ENCODE data around the gene PTMA.
A peak's percentile ranks its signal among the peaks of the same experiment; 100 is the strongest.

Gene PTMA

GRCh38 chr2:231674587-231675338 is 33.6 kb upstream of the PTMA start:
- H3K4me3 ChIP-seq (ENCODE audit: low read depth in 1 of 5, low read length in 5 of 5) = peak overlapping the region in 1 of 5 donors; percentile 6
- no peaks in the 10 kb centered on the region for H3K36me3 ChIP-seq (ENCODE audit: control insufficient read depth in 5 of 5, insufficient read depth in 5 of 5, low read length in 5 of 5)
- H3K27me3 ChIP-seq (ENCODE audit: control insufficient read depth in 5 of 5, insufficient read depth in 4 of 5, low read length in 5 of 5) = no peaks in the 10 kb centered on the region
- H3K9me3 ChIP-seq (ENCODE audit: control insufficient read depth in 5 of 5, low read length in 5 of 5) = no peaks in the 10 kb centered on the region
- peaks cover 0 to 50% (median 39%) of the 10 kb centered on the region in 5 donors for H3K4me1 ChIP-seq (ENCODE audit: control insufficient read depth in 5 of 5, insufficient read depth in 5 of 5, low read length in 5 of 5)
- peak overlapping the region in 3 of 5 donors; percentile 44 to 69 (median 62) for H3K9ac ChIP-seq (ENCODE audit: low read length in 5 of 5)
- peak overlapping the region; percentile 71 for H3K27ac ChIP-seq (ENCODE audit: low read depth, low read length)

- Histone ChIP-seq H3K27me3 (ENCODE audit: control insufficient read depth in 5 of 5, insufficient read depth in 4 of 5, low read length in 5 of 5) (no peaks in the 10 kb centered on the region), H3K4me1 (ENCODE audit: control insufficient read depth in 5 of 5, insufficient read depth in 5 of 5, low read length in 5 of 5) (peaks cover 0 to 52% (median 47%) of the 10 kb centered on the region in 5 donors), H3K9ac (ENCODE audit: low read length in 5 of 5) (no peak overlapping the region), H3K27ac (ENCODE audit: low read depth, low read length) (no peak overlapping the region), H3K36me3 (ENCODE audit: control insufficient read depth in 5 of 5, insufficient read depth in 5 of 5, low read length in 5 of 5) (no peaks in the 10 kb centered on the region), H3K9me3 (ENCODE audit: control insufficient read depth in 5 of 5, low read length in 5 of 5) (no peaks in the 10 kb centered on the region), H3K4me3 (ENCODE audit: low read depth in 1 of 5, low read length in 5 of 5) (no peak overlapping the region)
Observed at GRCh38 chr2:231676243-231676642, 32.1 kb upstream of the PTMA start.

GRCh38 chr2:231677632-231678104 is 30.7 kb upstream of the PTMA start:
- H3K27ac ChIP-seq (ENCODE audit: low read depth, low read length) = no peak overlapping the region
- H3K36me3 ChIP-seq (ENCODE audit: control insufficient read depth in 5 of 5, insufficient read depth in 5 of 5, low read length in 5 of 5) = no peaks in the 10 kb centered on the region
- H3K9me3 ChIP-seq (ENCODE audit: control insufficient read depth in 5 of 5, low read length in 5 of 5) = no peaks in the 10 kb centered on the region
- H3K9ac ChIP-seq (ENCODE audit: low read length in 5 of 5) = no peak overlapping the region
- H3K4me3 ChIP-seq (ENCODE audit: low read depth in 1 of 5, low read length in 5 of 5) = no peak overlapping the region
- no peaks in the 10 kb centered on the region for H3K27me3 ChIP-seq (ENCODE audit: control insufficient read depth in 5 of 5, insufficient read depth in 4 of 5, low read length in 5 of 5)
- H3K4me1 ChIP-seq (ENCODE audit: control insufficient read depth in 5 of 5, insufficient read depth in 5 of 5, low read length in 5 of 5) = peaks cover 0 to 44% (median 40%) of the 10 kb centered on the region in 5 donors

- H3K9me3 ChIP-seq (ENCODE audit: control insufficient read depth in 5 of 5, low read length in 5 of 5) = no peaks in the 10 kb centered on the region
- H3K27ac ChIP-seq (ENCODE audit: low read depth, low read length) = peak overlapping the region; percentile 60
- H3K36me3 ChIP-seq (ENCODE audit: control insufficient read depth in 5 of 5, insufficient read depth in 5 of 5, low read length in 5 of 5) = no peaks in the 10 kb centered on the region
- H3K4me1 ChIP-seq (ENCODE audit: control insufficient read depth in 5 of 5, insufficient read depth in 5 of 5, low read length in 5 of 5) = peaks cover 0 to 24% (median 19%) of the 10 kb centered on the region in 5 donors
- H3K4me3 ChIP-seq (ENCODE audit: low read depth in 1 of 5, low read length in 5 of 5) = peak overlapping the region in 1 of 5 donors; percentile 63
- H3K9ac ChIP-seq (ENCODE audit: low read length in 5 of 5) = peak overlapping the region in 2 of 5 donors; percentile 30 to 52
- H3K27me3 ChIP-seq (ENCODE audit: control insufficient read depth in 5 of 5, insufficient read depth in 4 of 5, low read length in 5 of 5) = no peaks in the 10 kb centered on the region
Observed at GRCh38 chr2:231679908-231680284, 28.4 kb upstream of the PTMA start.

GRCh38 chr2:231680285-231680991 is 27.9 kb upstream of the PTMA start:
- H3K9me3 ChIP-seq (ENCODE audit: control insufficient read depth in 5 of 5, low read length in 5 of 5) = no peaks in the 10 kb centered on the region
- H3K4me1 ChIP-seq (ENCODE audit: control insufficient read depth in 5 of 5, insufficient read depth in 5 of 5, low read length in 5 of 5) = peaks cover 0 to 21% (median 14%) of the 10 kb centered on the region in 5 donors
- H3K4me3 ChIP-seq (ENCODE audit: low read depth in 1 of 5, low read length in 5 of 5) = peak overlapping the region in 4 of 5 donors; percentile 30 to 63 (median 53)
- H3K27ac ChIP-seq (ENCODE audit: low read depth, low read length) = peak overlapping the region; percentile 60
- H3K27me3 ChIP-seq (ENCODE audit: control insufficient read depth in 5 of 5, insufficient read depth in 4 of 5, low read length in 5 of 5) = no peaks in the 10 kb centered on the region
- H3K36me3 ChIP-seq (ENCODE audit: control insufficient read depth in 5 of 5, insufficient read depth in 5 of 5, low read length in 5 of 5) = no peaks in the 10 kb centered on the region
- peak overlapping the region in 4 of 5 donors; percentile 52 to 73 (median 62) for H3K9ac ChIP-seq (ENCODE audit: low read length in 5 of 5)

GRCh38 chr2:231680992-231681852 is 27.1 kb upstream of the PTMA start:
- H3K9me3 ChIP-seq (ENCODE audit: control insufficient read depth in 5 of 5, low read length in 5 of 5) = no peaks in the 10 kb centered on the region
- H3K27ac ChIP-seq (ENCODE audit: low read depth, low read length) = peak overlapping the region; percentile 82
- peak overlapping the region; percentile 67 to 87 (median 78) for H3K9ac ChIP-seq (ENCODE audit: low read length in 5 of 5)
- no peaks in the 10 kb centered on the region for H3K36me3 ChIP-seq (ENCODE audit: control insufficient read depth in 5 of 5, insufficient read depth in 5 of 5, low read length in 5 of 5)
- H3K4me1 ChIP-seq (ENCODE audit: control insufficient read depth in 5 of 5, insufficient read depth in 5 of 5, low read length in 5 of 5) = peaks cover 0 to 21% (median 14%) of the 10 kb centered on the region in 5 donors
- peak overlapping the region in 4 of 5 donors; percentile 52 to 70 (median 62) for H3K4me3 ChIP-seq (ENCODE audit: low read depth in 1 of 5, low read length in 5 of 5)
- H3K27me3 ChIP-seq (ENCODE audit: control insufficient read depth in 5 of 5, insufficient read depth in 4 of 5, low read length in 5 of 5) = no peaks in the 10 kb centered on the region

GRCh38 chr2:231682603-231683291 is 25.6 kb upstream of the PTMA start:
- no peaks in the 10 kb centered on the region for H3K27me3 ChIP-seq (ENCODE audit: control insufficient read depth in 5 of 5, insufficient read depth in 4 of 5, low read length in 5 of 5)
- peak overlapping the region in 1 of 5 donors; percentile 10 for H3K9ac ChIP-seq (ENCODE audit: low read length in 5 of 5)
- no peaks in the 10 kb centered on the region for H3K36me3 ChIP-seq (ENCODE audit: control insufficient read depth in 5 of 5, insufficient read depth in 5 of 5, low read length in 5 of 5)
- H3K27ac ChIP-seq (ENCODE audit: low read depth, low read length) = no peak overlapping the region
- H3K4me1 ChIP-seq (ENCODE audit: control insufficient read depth in 5 of 5, insufficient read depth in 5 of 5, low read length in 5 of 5) = peaks cover 0 to 27% (median 19%) of the 10 kb centered on the region in 5 donors
- no peaks in the 10 kb centered on the region for H3K9me3 ChIP-seq (ENCODE audit: control insufficient read depth in 5 of 5, low read length in 5 of 5)
- H3K4me3 ChIP-seq (ENCODE audit: low read depth in 1 of 5, low read length in 5 of 5) = no peak overlapping the region

- no peak overlapping the region for H3K9ac ChIP-seq (ENCODE audit: low read length in 5 of 5)
- H3K36me3 ChIP-seq (ENCODE audit: control insufficient read depth in 5 of 5, insufficient read depth in 5 of 5, low read length in 5 of 5) = no peaks in the 10 kb centered on the region
- no peaks in the 10 kb centered on the region for H3K27me3 ChIP-seq (ENCODE audit: control insufficient read depth in 5 of 5, insufficient read depth in 4 of 5, low read length in 5 of 5)
- H3K9me3 ChIP-seq (ENCODE audit: control insufficient read depth in 5 of 5, low read length in 5 of 5) = no peaks in the 10 kb centered on the region
- no peak overlapping the region for H3K4me3 ChIP-seq (ENCODE audit: low read depth in 1 of 5, low read length in 5 of 5)
- H3K4me1 ChIP-seq (ENCODE audit: control insufficient read depth in 5 of 5, insufficient read depth in 5 of 5, low read length in 5 of 5) = peaks cover 0 to 29% (median 19%) of the 10 kb centered on the region in 5 donors
- H3K27ac ChIP-seq (ENCODE audit: low read depth, low read length) = no peak overlapping the region
Observed at GRCh38 chr2:231683292-231684235, 24.8 kb upstream of the PTMA start.
